Activated B cell treated with CpG ODN at 0.5 μM for 24 hours (primary cell): Measurements from ENCODE around the gene MEOX2. TPM values are rescaled to one million over a fixed set of nuclear protein-coding genes. Genes with fewer than 3 reads are reported as not detected.

Experiments
- ATAC-seq: fragments of 200-7000 bp; cut with Tn5 transposase; one replicate; pipeline ENCODE4 v1.10.0; 2021; ENCODE audit warnings: low read depth, mild to moderate bottlenecking, moderate library complexity
- CTCF ChIA-PET: fragments of 350-600 bp; sonication (Branson Sonifier 250); formaldehyde crosslinking; loops from one replicate; lab custom pipeline; 2021; ENCODE audit warnings: antibody characterized with exemption; lab: Charles Lee
- POLR2A ChIA-PET: fragments of 350-600 bp; sonication (Branson Sonifier 250); formaldehyde crosslinking; loops from one replicate; lab custom pipeline; 2021; ENCODE audit warnings: antibody characterized with exemption; lab: Charles Lee
- DNase-seq: peaks from one replicate; pipeline ENCODE4 v3.0.0; 2022
- H3K27ac Mint-ChIP-seq: one replicate; pipeline ENCODE4 v1.8.0; 2020; ENCODE audit warnings: mixed read lengths
- H3K27me3 Mint-ChIP-seq: one replicate; pipeline ENCODE4 v1.8.0; 2021; ENCODE audit warnings: mixed read lengths
- H3K36me3 Mint-ChIP-seq: one replicate; pipeline ENCODE4 v1.8.0; 2021; ENCODE audit warnings: low read depth, mixed read lengths
- H3K4me1 Mint-ChIP-seq: one replicate; pipeline ENCODE4 v1.8.0; 2021; ENCODE audit warnings: mixed read lengths
- H3K4me3 Mint-ChIP-seq: one replicate; pipeline ENCODE4 v1.8.0; 2020; ENCODE audit warnings: mild to moderate bottlenecking, mixed read lengths
- H3K9me3 Mint-ChIP-seq: one replicate; pipeline ENCODE4 v1.8.0; 2020; ENCODE audit warnings: mixed read lengths
- intact Hi-C: fragments of 100-400 bp; cut with micrococcal nuclease; formaldehyde crosslinking; loops from one replicate; pipeline ENCODE4 v1.15.1; 2024
- total RNA-seq: library from RNA; stranded (reverse); gene quantifications from 2 replicates; pipeline ENCODE4 v1.2.3, GENCODE V29; 2022
- TF ChIP-seq, protein P1 (sequence below): fragments of 200-600 bp; IDR thresholded peaks from one replicate; pipeline ENCODE4 v1.8.0; 2022; ENCODE audit warnings: antibody characterized with exemption, mild to moderate bottlenecking

The MEOX2 gene
- total RNA-seq, 1 donor from 2014 or later: not detected

GRCh38 chr7:15621468-15621867 is 65.0 kb downstream of the MEOX2 start:
- H3K4me3 Mint-ChIP-seq: no peak overlapping the region
- ATAC-seq (no peak), DNase-seq (no peak)
- H3K4me1 Mint-ChIP-seq: no peaks in the 10 kb centered on the region
- intact Hi-C loops: loop anchor here (10.0 kb wide), 1 partner anchor 57 kb away; the partner anchor contains the start of gene AGMO
- no peaks in the 10 kb centered on the region for H3K36me3 Mint-ChIP-seq
- TF ChIP-seq, protein P1, sequence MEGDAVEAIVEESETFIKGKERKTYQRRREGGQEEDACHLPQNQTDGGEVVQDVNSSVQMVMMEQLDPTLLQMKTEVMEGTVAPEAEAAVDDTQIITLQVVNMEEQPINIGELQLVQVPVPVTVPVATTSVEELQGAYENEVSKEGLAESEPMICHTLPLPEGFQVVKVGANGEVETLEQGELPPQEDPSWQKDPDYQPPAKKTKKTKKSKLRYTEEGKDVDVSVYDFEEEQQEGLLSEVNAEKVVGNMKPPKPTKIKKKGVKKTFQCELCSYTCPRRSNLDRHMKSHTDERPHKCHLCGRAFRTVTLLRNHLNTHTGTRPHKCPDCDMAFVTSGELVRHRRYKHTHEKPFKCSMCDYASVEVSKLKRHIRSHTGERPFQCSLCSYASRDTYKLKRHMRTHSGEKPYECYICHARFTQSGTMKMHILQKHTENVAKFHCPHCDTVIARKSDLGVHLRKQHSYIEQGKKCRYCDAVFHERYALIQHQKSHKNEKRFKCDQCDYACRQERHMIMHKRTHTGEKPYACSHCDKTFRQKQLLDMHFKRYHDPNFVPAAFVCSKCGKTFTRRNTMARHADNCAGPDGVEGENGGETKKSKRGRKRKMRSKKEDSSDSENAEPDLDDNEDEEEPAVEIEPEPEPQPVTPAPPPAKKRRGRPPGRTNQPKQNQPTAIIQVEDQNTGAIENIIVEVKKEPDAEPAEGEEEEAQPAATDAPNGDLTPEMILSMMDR: no peak
- POLR2A ChIA-PET: no interaction called here
- no peaks in the 10 kb centered on the region for H3K27me3 Mint-ChIP-seq
- no peak overlapping the region for H3K27ac Mint-ChIP-seq
- H3K9me3 Mint-ChIP-seq: peaks cover 6% of the 10 kb centered on the region
- CTCF ChIA-PET: no interaction called here

- H3K4me1 Mint-ChIP-seq: no peaks in the 10 kb centered on the region
- H3K27me3 Mint-ChIP-seq: no peaks in the 10 kb centered on the region
- no peaks in the 10 kb centered on the region for H3K36me3 Mint-ChIP-seq
- peaks cover 7% of the 10 kb centered on the region for H3K9me3 Mint-ChIP-seq
- H3K4me3 Mint-ChIP-seq: no peak overlapping the region
- DNase-seq (no peak), ATAC-seq (no peak)
- H3K27ac Mint-ChIP-seq: no peak overlapping the region
- ChIA-PET CTCF (no interaction called here), POLR2A (no interaction called here)
- intact Hi-C loops: loop anchor here (10.0 kb wide), 1 partner anchor 56 kb away; the partner anchor contains the start of gene AGMO
- TF ChIP-seq, protein P1: no peak
Measured at GRCh38 chr7:15620491-15621185, 65.8 kb downstream of the MEOX2 start.

DNA sequence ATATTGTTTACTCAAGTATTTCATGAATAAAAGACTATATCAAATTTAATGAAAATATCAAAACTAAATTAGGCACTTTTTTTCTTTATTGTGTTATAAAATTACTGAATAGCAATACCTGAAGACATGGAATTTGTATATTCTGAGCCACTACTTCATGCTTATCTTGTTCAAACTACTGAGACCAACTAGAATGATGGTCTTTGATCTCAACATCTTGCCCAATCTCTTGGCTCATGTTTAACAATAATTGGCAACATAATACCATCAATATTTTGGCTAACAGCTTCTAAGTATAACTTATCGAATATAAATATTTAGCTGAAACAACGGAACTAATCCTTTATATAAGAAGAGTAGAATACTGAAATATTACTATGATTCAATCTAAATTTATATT is 68.2 kb downstream of the MEOX2 start:
- no peaks in the 10 kb centered on the region for H3K36me3 Mint-ChIP-seq
- intact Hi-C loops: no loop called here
- ChIA-PET CTCF (no interaction called here), POLR2A (no interaction called here)
- DNase-seq (no peak), ATAC-seq (no peak)
- no peaks in the 10 kb centered on the region for H3K27me3 Mint-ChIP-seq
- H3K4me3 Mint-ChIP-seq: no peak overlapping the region
- H3K4me1 Mint-ChIP-seq: no peaks in the 10 kb centered on the region
- no peak overlapping the region for H3K27ac Mint-ChIP-seq
- TF ChIP-seq, protein P1: no peak
- peaks cover 5% of the 10 kb centered on the region for H3K9me3 Mint-ChIP-seq

GRCh38 chr7:15612205-15612604 is 74.3 kb downstream of the MEOX2 start:
- Mint-ChIP-seq H3K4me1 (no peaks in the 10 kb centered on the region), H3K4me3 (no peak overlapping the region), H3K27ac (no peak overlapping the region), H3K9me3 (peaks cover 2% of the 10 kb centered on the region), H3K27me3 (no peaks in the 10 kb centered on the region), H3K36me3 (no peaks in the 10 kb centered on the region)
- ChIA-PET POLR2A (no interaction called here), CTCF (no interaction called here)
- TF ChIP-seq, protein P1: no peak
- no peak for DNase-seq
- ATAC-seq: no peak
- intact Hi-C loops: no loop called here

DNA sequence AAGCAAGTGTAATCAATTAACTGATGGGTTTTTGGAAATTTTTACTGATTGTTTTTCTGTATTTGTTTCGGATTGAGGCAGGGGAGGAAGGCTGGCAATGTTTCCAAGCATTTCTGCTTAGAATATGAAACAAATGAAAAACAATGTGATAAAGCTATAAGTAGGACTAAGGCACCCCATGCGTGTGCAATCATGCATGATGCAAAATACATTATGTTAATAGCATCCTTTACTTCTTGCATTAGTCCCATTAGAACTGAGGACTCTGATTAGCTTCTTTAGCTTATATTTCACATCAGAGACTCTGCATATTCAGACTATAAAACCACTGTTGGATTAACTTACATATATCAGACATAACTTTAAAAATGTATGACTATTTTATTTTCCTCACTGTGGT is 76.0 kb downstream of the MEOX2 start:
- TF ChIP-seq, protein P1: no peak
- intact Hi-C loops: no loop called here
- no peaks in the 10 kb centered on the region for H3K27me3 Mint-ChIP-seq
- ChIA-PET CTCF (no interaction called here), POLR2A (no interaction called here)
- peaks cover under 1% of the 10 kb centered on the region for H3K9me3 Mint-ChIP-seq
- no peaks in the 10 kb centered on the region for H3K4me1 Mint-ChIP-seq
- no peak overlapping the region for H3K27ac Mint-ChIP-seq
- no peaks in the 10 kb centered on the region for H3K36me3 Mint-ChIP-seq
- no peak for ATAC-seq
- DNase-seq: no peak
- no peak overlapping the region for H3K4me3 Mint-ChIP-seq
